Omental fat pad (tissue), 4 donors: Measurements from ENCODE around the gene DDX43. TPM values are rescaled to one million over a fixed set of nuclear protein-coding genes. Genes with fewer than 3 reads are reported as not detected.
"Not testable (repeated sequence)": the region's sequence is repeated elsewhere in the genome, so short reads cannot be mapped to it uniquely, and the experiment has no call there.

ENCODE experiments used
- ATAC-seq: fragments of 150-250 bp; one replicate; pipeline ENCODE4 v1.9.1; 2016; ENCODE audit warnings: mild to moderate bottlenecking, moderate library complexity; ENCODE audit not compliant: low FRiP score
- DNase-seq: peaks from one replicate; pipeline ENCODE4 v3.0.0-alpha.2; 2019; ENCODE audit warnings: low spot score
- CTCF ChIP-seq, 3 donors: fragments of 450-650 bp; IDR thresholded peaks; one replicate each; pipeline ENCODE4 v1.5.1; 2016 to 2017; ENCODE audit warnings: antibody characterized with exemption in 3 of 3, mild to moderate bottlenecking in 3 of 3, moderate library complexity in 2 of 3
- total RNA-seq, 4 donors: library from RNA; depleted of rRNA; stranded (reverse); fragments of >200 nt; gene quantifications; one replicate each; pipeline ENCODE4 v1.1.0, GENCODE V29; 2016

The DDX43 gene
- total RNA-seq, 4 donors from 2014 or later: 1.6 to 10.7 (median 1.8) TPM

- no peak for ATAC-seq
Measured at GRCh38 chr6:73371984-73372383, 22.6 kb upstream of the DDX43 start.

GRCh38 chr6:73372516-73372915 is 22.1 kb upstream of the DDX43 start:
- DNase-seq (no peak), ATAC-seq (no peak)
- TF ChIP-seq CTCF (IDR thresholded peaks at IDR 0.05): no peak

More at GRCh38 chr6:73371984-73372383, 22.6 kb upstream of the DDX43 start:
- DNase-seq: no peak
- no peak for TF ChIP-seq CTCF (IDR thresholded peaks at IDR 0.05)

- DNase-seq (no peak), ATAC-seq (no peak)
- TF ChIP-seq CTCF (IDR thresholded peaks at IDR 0.05): no peak
Measured at GRCh38 chr6:73375216-73375615, 19.4 kb upstream of the DDX43 start.

- ATAC-seq (no peak), DNase-seq (no peak)
- TF ChIP-seq CTCF (IDR thresholded peaks at IDR 0.05): no peak
Measured at GRCh38 chr6:73377225-73377624, 17.4 kb upstream of the DDX43 start.

- DNase-seq, ATAC-seq: not testable (repeated sequence)
Measured at GRCh38 chr6:73381531-73381930, 13.1 kb upstream of the DDX43 start.

GRCh38 chr6:73382462-73383113 is 12.0 kb upstream of the DDX43 start:
- TF ChIP-seq CTCF (IDR thresholded peaks at IDR 0.05): no peak
- DNase-seq: no peak
- ATAC-seq: no peak

- DNase-seq: no peak
- ATAC-seq: no peak
- TF ChIP-seq CTCF (IDR thresholded peaks at IDR 0.05): no peak
Measured at GRCh38 chr6:73388433-73388799, 6.2 kb upstream of the DDX43 start.
